Endothelial cell of umbilical vein (primary cell): Measurements from ENCODE around the gene RHOC. TPM values are rescaled to one million over a fixed set of nuclear protein-coding genes. Genes with fewer than 3 reads are reported as not detected.

Source experiments
- BruUV-seq: library from RNA; stranded (reverse); fragments of 400-500 nt; replicated peaks from 2 replicates; lab custom pipeline; 2021; lab: Mats Ljungman, UMichigan
- CTCF ChIA-PET: fragments of 300-600, 350-600 bp; sonication (Branson Sonifier 250); formaldehyde crosslinking; loops from one replicate; lab custom pipeline; 2021; ENCODE audit warnings: antibody characterized with exemption, inconsistent platforms; lab: Charles Lee
- POLR2A ChIA-PET: fragments of 300-600, 350-600 bp; sonication (Branson Sonifier 250); formaldehyde crosslinking; loops from one replicate; lab custom pipeline; 2021; ENCODE audit warnings: antibody characterized with exemption, inconsistent platforms; lab: Charles Lee
- DNase-seq: peaks from one replicate; pipeline ENCODE4 v3.0.0-alpha.2; 2011; ENCODE audit warnings: low read depth, low spot score
- FAIRE-seq: peaks from 2 replicates; lab custom pipeline; 2011; peaks lifted over from hg19 to GRCh38; lab: Jason Lieb, UNC
- H2AFZ ChIP-seq: 2 replicates; pipeline ENCODE4 v1.6.0; 2012; ENCODE audit warnings: low read depth, low read length, control low read depth, inconsistent platforms
- H3K27ac ChIP-seq: 2 replicates; pipeline ENCODE4 v1.5.1; 2011; ENCODE audit warnings: low read depth, mild to moderate bottlenecking, control low read depth, low read length, moderate library complexity; ENCODE audit not compliant: insufficient read depth
- H3K27me3 ChIP-seq, 2 experiments: 2 replicates each; pipeline versions ENCODE4 v1.6.0 to v1.6.1; 2011; ENCODE audit warnings: low read length in 2 of 2, mixed read lengths in 1 of 2; ENCODE audit not compliant: control insufficient read depth in 2 of 2, insufficient read depth in 2 of 2
- H3K36me3 ChIP-seq, 2 experiments: 2 replicates in 1 of 2; 3 replicates in 1 of 2; pipeline ENCODE4 v1.5.1; 2011; ENCODE audit warnings: low read length in 2 of 2, mild to moderate bottlenecking in 1 of 2, moderate library complexity in 1 of 2; ENCODE audit not compliant: control insufficient read depth in 2 of 2, insufficient read depth in 2 of 2; ENCODE audit errors: extremely low read depth in 1 of 2
- H3K4me1 ChIP-seq: 3 replicates; pipeline ENCODE4 v1.5.1; 2011; ENCODE audit warnings: mild to moderate bottlenecking, low read length; ENCODE audit not compliant: control insufficient read depth, insufficient read depth; ENCODE audit errors: extremely low read depth
- H3K4me2 ChIP-seq: 2 replicates; pipeline ENCODE4 v1.6.1; 2011; ENCODE audit warnings: low read length, control low read depth, mixed read lengths; ENCODE audit not compliant: insufficient read depth
- H3K4me3 ChIP-seq, 3 experiments: fragments of 200-600 bp in 1 of 3; sonication (generic), shearing (Covaris generic) in 1 of 3; replicated peaks in 1 of 3; 2 replicates each; pipeline ENCODE4 v1.5.1; 2011 to 2016; ENCODE audit warnings: control low read depth in 3 of 3, low read length in 3 of 3, mild to moderate bottlenecking in 2 of 3, inconsistent platforms in 1 of 3, low read depth in 1 of 3, moderate library complexity in 1 of 3; ENCODE audit not compliant: insufficient read depth in 1 of 3
- H3K79me2 ChIP-seq: 2 replicates; pipeline ENCODE4 v1.6.0; 2012; ENCODE audit warnings: low read length, inconsistent platforms; ENCODE audit not compliant: control insufficient read depth, insufficient read depth
- H3K9ac ChIP-seq: replicated peaks from 2 replicates; pipeline ENCODE3; 2011; ENCODE audit warnings: low read length, control low read depth; ENCODE audit not compliant: insufficient read depth; ENCODE audit errors: extremely low read depth
- H3K9me1 ChIP-seq: replicated peaks from 3 replicates; pipeline ENCODE4 v1.6.0; 2011; ENCODE audit warnings: mild to moderate bottlenecking, low read length; ENCODE audit not compliant: control insufficient read depth, insufficient read depth; ENCODE audit errors: extremely low read depth
- H3K9me3 ChIP-seq: replicated peaks from 2 replicates; pipeline ENCODE4 v1.5.1; 2012; ENCODE audit warnings: low read length, inconsistent platforms; ENCODE audit not compliant: control insufficient read depth, insufficient read depth
- H4K20me1 ChIP-seq: replicated peaks from 2 replicates; pipeline ENCODE3; 2011; ENCODE audit warnings: mild to moderate bottlenecking, low read length; ENCODE audit not compliant: control insufficient read depth, insufficient read depth; ENCODE audit errors: extremely low read depth
- EZH2 ChIP-seq: IDR thresholded peaks from 2 replicates; pipeline ENCODE4 v1.6.1; 2012; ENCODE audit warnings: borderline replicate concordance, low read depth, mild to moderate bottlenecking, moderate library complexity, low read length, inconsistent platforms; ENCODE audit not compliant: severe bottlenecking
- GATA2 ChIP-seq: IDR thresholded peaks from 2 replicates; pipeline ENCODE4 v1.7.0; 2011; ENCODE audit warnings: low read depth, mild to moderate bottlenecking, moderate library complexity, mixed read lengths, low read length; ENCODE audit not compliant: insufficient read length, insufficient read depth
- MYC ChIP-seq: IDR thresholded peaks from one replicate; pipeline ENCODE4 v1.6.1; 2011; ENCODE audit warnings: mild to moderate bottlenecking, low read depth, low read length
- dilution Hi-C: fragments of 300-500 bp; cut with MboI; formaldehyde crosslinking; loops from one replicate; pipeline ENCODE4 v1.15.0; 2019; ENCODE audit warnings: low sequenced_read_pairs; ENCODE audit not compliant: extremely low pct_ligation_motif_present
- intact Hi-C: fragments of 100-400 bp; cut with micrococcal nuclease; formaldehyde crosslinking; loops from one replicate; pipeline ENCODE4 v1.10.0; 2022
- polyA plus RNA-seq, 4 experiments: library from polyadenylated mRNA; depleted of rRNA in 3 of 4; stranded (reverse) in 3 of 4; unstranded in 1 of 4; fragments of >200 nt; gene quantifications; 2 replicates each; pipeline versions ENCODE4 v1.2.1 to v1.2.3, GENCODE V29; 2011 to 2012; ENCODE audit warnings: missing spikeins in 1 of 4
- total RNA-seq: library from RNA; stranded (reverse); gene quantifications from 2 replicates; pipeline ENCODE4 v1.2.3, GENCODE V29; 2021

RHOC gene
- total and polyA plus RNA-seq, 2 donors (not counting 3 experiments of a cell fraction or from before 2014, with no cell fraction given), result 699 to 1,244 TPM

- Histone ChIP-seq H3K4me1 (no peaks in the 10 kb centered on the region), H2AFZ (no peak overlapping the region), H3K4me3 (no peak overlapping the region), H3K9me3 (no peaks in the 10 kb centered on the region), H3K27me3 (no peaks in the 10 kb centered on the region), H3K36me3 (peaks cover 5 to 14% of the 10 kb centered on the region in 2 experiments), H4K20me1 (no peaks in the 10 kb centered on the region), H3K4me2 (no peak overlapping the region), H3K27ac (no peak overlapping the region), H3K9ac (no peak overlapping the region), H3K9me1 (no peaks in the 10 kb centered on the region), H3K79me2 (no peaks in the 10 kb centered on the region)
- intact Hi-C loops (no loop called here), dilution Hi-C loops (no loop called here)
- POLR2A ChIA-PET, result no interaction called here
- TF ChIP-seq GATA2 (no peak), EZH2 (no peak), MYC (no peak)
- no peak for FAIRE-seq
- CTCF ChIA-PET, result interaction anchor here (1.5 kb wide), 1 partner anchor 16 kb away, joined by 4 read pairs; no protein-coding TSS in a partner anchor
- DNase-seq, result no peak
- BruUV-seq, result no TSS peak
Measured at GRCh38 chr1:112688781-112689193, 18.1 kb downstream of the RHOC start.

GRCh38 chr1:112687785-112688496 lies 19.0 kb downstream of the RHOC start:
- dilution Hi-C loops (no loop called here), intact Hi-C loops (no loop called here)
- no TSS peak for BruUV-seq
- FAIRE-seq (no peak), DNase-seq (no peak)
- Histone ChIP-seq H3K27ac (no peak overlapping the region), H3K9ac (no peak overlapping the region), H3K9me3 (no peaks in the 10 kb centered on the region), H3K79me2 (no peaks in the 10 kb centered on the region), H3K27me3 (no peaks in the 10 kb centered on the region), H3K4me3 (no peak overlapping the region), H3K4me1 (no peaks in the 10 kb centered on the region), H4K20me1 (no peaks in the 10 kb centered on the region), H3K36me3 (peaks cover 4 to 12% of the 10 kb centered on the region in 2 experiments), H2AFZ (no peak overlapping the region), H3K4me2 (no peak overlapping the region), H3K9me1 (no peaks in the 10 kb centered on the region)
- CTCF ChIA-PET, result interaction anchor here (1.5 kb wide), 1 partner anchor 15 kb away, joined by 4 read pairs; no protein-coding TSS in a partner anchor
- POLR2A ChIA-PET, result no interaction called here
- TF ChIP-seq MYC, result no peak
